GM15510 (cell line): ENCODE results near the gene GRAMD2A.

Experiments
- POLR2A ChIP-seq: IDR thresholded peaks from 3 replicates; pipeline ENCODE4 v1.6.1; 2011; ENCODE audit warnings: borderline replicate concordance; ENCODE audit not compliant: insufficient read length; ENCODE audit errors: extremely low read depth

GRAMD2A gene

GRCh38 chr15:72180761-72181324, 16.7 kb downstream of the GRAMD2A start:
- no peak for TF ChIP-seq POLR2A

- no peak for TF ChIP-seq POLR2A
Measured at GRCh38 chr15:72179950-72180581, 17.5 kb downstream of the GRAMD2A start.

- no peak for TF ChIP-seq POLR2A
Measured at GRCh38 chr15:72178976-72179585, 18.5 kb downstream of the GRAMD2A start.

- no peak for TF ChIP-seq POLR2A
Measured at GRCh38 chr15:72176743-72177142, 20.8 kb downstream of the GRAMD2A start.

GRCh38 chr15:72176159-72176558, 21.4 kb downstream of the GRAMD2A start:
- no peak for TF ChIP-seq POLR2A

- TF ChIP-seq POLR2A = no peak
Measured at GRCh38 chr15:72175186-72176044, 22.2 kb downstream of the GRAMD2A start.

GRCh38 chr15:72174551-72175165, 22.9 kb downstream of the GRAMD2A start:
- TF ChIP-seq POLR2A = no peak

GRCh38 chr15:72173864-72174550, 23.6 kb downstream of the GRAMD2A start:
- TF ChIP-seq POLR2A = no peak

GRCh38 chr15:72173401-72173800, 24.2 kb downstream of the GRAMD2A start:
- no peak for TF ChIP-seq POLR2A

- TF ChIP-seq POLR2A = no peak
Measured at GRCh38 chr15:72172796-72173195, 24.8 kb downstream of the GRAMD2A start.

- TF ChIP-seq POLR2A = no peak
Measured at GRCh38 chr15:72170691-72171090, 26.9 kb downstream of the GRAMD2A start.

- TF ChIP-seq POLR2A = no peak
Measured at GRCh38 chr15:72169921-72170611, 27.5 kb downstream of the GRAMD2A start.

GRCh38 chr15:72169236-72169920, 28.2 kb downstream of the GRAMD2A start:
- no peak for TF ChIP-seq POLR2A

GRCh38 chr15:72168808-72169190, 28.8 kb downstream of the GRAMD2A start:
- no peak for TF ChIP-seq POLR2A
